ENCODE data around the gene FAH.
"Not testable (repeated sequence)": the region's sequence is repeated elsewhere in the genome, so short reads cannot be mapped to it uniquely, and the experiment has no call there.

The FAH gene

DNA sequence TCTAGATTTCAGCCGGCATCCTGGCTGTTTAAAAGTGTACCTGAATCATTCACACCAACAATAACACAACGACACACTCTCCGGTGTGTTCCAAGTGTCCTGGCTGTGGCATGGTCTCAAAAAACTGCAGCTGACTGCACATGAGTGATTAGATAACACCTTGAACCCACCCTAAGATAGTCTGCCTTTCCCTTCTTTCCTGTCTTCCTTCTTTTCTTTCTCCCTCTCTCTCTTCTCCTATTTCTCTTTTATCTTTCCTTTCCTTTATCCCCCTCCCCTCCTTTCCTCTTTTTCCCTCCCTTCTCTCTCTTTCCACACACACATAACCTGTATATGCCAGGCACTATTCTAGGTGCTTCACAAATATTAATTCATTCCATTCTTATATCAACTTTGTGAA is 1.2 kb upstream of the FAH start:
- no peak for DNase-seq (ENCODE audit: low spot score)

DNA sequence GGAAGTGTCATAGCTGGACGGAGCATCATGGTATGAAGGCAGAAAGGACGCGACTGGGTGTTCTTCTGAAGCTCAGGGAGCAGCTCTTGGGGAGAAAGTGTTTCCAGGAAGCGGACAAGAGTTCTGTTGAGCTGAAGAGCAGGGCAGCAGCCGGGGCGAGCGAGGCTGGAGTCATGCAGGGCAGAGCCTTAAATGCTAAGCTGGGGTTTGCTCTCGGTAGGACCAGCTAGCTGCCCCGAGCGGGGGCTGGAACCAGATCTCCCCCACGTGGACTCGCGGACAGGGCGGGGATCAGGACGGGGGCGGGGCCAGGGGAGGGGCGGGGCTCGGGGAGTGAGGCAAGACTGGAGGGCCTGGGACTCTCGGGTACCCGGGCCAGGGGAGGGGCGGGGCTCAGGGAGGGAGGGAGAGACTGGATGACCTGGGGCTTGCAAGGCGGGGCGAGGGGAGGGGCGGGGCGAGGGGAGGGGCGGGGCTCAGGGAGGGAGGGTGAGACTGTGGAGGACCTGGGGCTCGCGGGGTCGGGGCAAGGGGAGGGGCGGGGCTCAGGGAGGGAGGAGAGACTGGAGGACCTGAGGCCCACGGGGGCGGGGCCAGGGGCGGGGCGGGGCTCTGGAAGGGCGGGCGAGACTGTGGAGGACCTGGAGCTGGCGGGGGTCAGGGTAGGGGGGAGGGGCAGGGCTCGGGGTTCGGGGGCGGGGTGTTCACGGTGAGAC is 461 bp upstream of the FAH start:
- DNase-seq (ENCODE audit: low spot score) = peak; percentile 93

DNA sequence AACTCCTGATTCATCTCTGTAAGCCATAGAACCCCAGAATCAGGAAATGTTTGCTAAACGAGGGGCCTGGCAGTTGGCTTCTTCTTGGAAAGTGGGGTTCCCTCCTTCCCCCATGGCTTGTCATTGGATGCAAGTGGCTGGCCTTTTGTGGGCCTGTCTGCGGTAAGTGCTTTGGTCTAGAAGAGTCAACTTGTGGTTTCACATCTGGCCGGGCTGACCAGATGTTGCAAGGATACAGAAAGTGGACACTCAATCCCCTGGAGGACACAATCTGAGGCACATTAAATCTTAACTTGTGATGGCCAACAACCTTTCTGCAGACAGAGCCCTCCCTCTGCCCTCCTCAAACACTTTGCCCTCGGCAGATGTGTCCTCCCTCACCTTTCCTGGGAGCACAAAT is 1.1 kb downstream of the FAH start:
- no peak for DNase-seq (ENCODE audit: low spot score)

DNA sequence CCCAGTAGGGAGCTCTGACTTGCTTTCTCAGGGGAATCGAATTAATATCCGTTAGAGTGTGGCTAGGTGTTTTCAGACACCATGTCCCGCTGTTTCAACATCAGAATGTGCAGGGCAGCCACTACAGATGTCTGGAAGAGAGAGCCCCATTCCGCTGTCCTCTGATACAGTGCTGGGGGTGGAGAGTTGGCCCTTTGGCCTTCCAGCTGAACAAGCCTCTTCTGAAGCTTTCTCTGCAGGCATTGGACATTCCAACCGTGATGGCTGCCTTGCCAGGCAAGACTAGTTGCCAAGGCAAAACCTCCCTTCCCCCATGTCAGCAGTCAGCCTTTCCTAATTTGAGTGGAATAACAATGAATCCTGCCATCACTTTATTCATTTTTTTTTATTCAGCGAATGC is 1.5 kb downstream of the FAH start:
- DNase-seq (ENCODE audit: low spot score) = no peak

DNA sequence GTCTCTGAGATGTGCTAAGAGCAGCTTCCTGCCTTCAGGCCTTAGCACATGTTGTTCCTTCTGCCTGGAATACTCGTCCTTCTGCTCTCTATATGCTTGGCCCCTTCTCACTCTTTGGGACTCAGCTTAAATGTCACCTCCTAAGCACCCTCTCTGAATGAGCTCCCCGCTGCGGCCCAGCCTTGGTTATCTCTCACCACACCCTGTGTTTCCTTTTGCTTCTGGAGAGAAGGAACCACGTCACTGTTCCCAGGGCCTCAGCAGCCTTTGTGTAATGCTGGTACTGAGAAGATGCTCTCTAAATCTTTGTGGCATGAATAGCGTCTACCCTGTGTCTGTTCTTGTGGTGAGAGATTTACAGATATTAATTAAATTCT is 2.2 kb downstream of the FAH start:
- no peak for DNase-seq (ENCODE audit: low spot score)

DNA sequence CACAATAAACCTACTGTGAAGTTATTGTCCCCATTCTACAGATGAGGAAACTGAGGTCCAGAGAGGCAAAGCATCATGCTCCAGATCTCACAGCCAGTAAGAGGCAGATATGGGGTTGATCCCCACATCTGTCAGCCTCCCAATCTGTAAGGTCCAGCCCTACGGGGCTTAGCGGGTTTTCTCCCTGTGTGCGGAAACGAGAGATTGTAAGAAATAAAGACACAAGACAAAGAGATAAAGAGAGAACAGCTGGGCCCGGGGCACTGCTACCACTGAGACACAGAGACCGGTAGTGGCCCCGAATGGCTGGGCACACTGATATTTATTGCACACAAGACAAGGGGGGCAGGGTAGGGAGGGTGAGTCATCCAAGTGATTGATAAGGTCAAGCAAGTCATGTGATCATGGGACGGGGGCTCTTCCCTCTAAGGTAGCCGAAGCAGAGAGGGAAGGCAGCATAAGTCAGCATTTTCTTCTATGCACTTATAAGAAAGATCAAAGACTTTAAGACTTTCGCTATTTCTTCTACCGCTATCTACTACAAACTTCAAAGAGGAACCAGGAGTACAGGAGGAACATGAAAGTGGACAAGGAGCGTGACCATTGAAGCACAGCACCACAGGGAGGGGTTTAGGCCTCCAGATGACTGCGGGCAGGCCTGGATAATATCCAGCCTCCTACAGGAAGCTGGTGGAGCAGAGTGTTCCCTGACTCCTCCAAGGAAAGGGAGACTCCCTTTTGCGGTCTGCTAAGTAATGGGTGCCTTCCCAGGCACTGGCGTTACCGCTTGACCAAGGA is 2.8 kb downstream of the FAH start:
- DNase-seq (ENCODE audit: low spot score) = not testable (repeated sequence)

DNA sequence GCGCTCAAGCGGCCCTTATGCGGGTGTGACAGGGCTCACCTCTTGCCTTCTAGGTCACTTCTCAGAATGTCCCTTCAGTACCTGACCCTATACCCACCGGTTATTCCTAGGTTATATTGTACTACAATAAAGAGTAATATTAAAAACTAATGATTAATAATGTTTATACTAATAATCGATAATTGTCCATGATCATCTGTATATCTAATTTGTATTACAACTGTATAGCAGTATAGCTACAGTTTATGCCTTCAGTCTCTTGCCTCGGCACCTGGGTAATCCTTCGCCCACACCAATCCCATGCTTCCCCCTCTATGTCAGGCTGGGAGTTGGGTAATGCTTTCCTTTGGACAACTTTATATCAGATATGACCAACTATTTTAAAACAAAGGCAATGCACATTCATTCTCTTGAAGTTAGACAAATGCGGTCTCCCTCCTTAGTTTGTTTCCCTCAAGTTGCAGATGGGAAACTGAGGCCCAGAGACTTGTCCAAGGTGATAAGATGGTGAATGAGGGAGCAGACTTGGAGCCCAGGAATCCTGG is 3.4 kb downstream of the FAH start:
- no peak for DNase-seq (ENCODE audit: low spot score)

DNA sequence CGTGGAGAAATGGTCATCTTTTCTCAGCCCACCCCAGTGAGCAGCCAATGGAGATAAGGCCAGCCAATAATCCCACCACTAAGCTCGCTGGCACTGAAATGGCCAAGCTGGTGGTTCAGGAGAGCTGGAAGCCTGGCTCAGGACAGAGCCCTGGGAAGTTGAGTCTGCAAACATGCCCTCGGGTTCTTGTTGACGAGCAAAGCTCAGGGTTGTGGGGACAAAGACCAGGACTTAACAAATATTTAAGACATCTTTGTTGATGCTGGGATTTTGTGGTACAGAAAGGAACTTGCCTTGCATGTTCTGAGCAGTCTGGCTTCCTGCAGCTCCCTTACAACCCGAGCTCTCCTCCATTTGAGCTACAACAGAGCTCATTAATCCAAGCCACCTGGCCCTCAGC is 4.4 kb downstream of the FAH start:
- no peak for DNase-seq (ENCODE audit: low spot score)

DNA sequence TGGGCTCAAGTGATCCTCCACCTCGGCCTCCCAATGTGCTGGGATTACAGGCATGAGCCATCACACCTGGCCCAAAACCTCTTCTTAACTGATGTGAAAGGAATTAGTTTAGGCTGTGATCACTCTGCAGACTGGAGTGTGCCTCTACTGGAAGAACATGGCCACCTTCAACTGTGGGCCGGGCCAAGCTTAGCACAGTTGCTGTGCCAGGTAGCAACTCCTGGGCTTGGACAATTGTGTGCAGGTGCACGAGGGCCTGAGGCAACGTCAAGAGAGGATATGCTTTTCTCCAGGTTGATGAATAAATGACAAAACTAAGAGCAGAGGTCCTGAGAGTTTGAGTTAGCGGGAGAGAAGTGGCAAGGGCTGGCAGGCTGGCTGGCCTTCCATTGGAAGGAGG is 6.5 kb downstream of the FAH start:
- no peak for DNase-seq (ENCODE audit: low spot score)

DNA sequence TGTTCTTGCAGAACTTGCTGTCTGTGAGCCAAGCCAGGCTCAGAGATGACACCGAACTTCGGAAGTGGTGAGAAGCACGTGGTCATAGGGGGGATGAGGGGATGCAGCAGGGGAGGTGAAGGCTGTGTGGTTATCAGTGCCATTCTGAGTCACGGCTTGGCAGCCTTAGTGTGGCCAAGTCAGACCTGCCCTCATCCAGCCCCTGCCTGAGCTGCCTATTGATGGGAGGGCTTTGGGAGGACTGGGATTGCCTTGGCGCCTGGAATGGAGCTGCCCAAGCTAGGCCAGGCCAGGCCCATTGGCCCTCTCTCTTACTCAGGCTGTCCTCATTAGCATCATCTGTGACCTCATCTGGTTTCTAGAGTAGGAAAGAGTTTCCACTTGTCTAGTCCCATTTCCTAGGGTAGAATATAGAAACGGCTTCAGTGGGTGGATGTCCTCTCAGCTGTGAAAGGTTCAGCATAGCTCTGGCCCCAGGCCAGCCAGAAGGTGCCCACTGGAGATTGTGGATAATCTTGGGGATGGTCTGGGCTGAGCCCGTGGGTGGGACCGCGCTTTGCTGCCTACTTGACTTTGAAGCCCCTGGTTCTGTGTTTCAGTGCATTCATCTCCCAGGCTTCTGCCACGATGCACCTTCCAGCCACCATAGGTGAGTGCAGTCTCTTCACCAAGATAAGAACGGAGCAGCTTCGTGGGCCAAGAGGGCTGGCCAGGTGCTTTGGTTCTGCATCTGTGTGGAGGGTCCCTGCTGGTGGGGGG is 7.2 kb downstream of the FAH start:
- no peak for DNase-seq (ENCODE audit: low spot score)

DNA sequence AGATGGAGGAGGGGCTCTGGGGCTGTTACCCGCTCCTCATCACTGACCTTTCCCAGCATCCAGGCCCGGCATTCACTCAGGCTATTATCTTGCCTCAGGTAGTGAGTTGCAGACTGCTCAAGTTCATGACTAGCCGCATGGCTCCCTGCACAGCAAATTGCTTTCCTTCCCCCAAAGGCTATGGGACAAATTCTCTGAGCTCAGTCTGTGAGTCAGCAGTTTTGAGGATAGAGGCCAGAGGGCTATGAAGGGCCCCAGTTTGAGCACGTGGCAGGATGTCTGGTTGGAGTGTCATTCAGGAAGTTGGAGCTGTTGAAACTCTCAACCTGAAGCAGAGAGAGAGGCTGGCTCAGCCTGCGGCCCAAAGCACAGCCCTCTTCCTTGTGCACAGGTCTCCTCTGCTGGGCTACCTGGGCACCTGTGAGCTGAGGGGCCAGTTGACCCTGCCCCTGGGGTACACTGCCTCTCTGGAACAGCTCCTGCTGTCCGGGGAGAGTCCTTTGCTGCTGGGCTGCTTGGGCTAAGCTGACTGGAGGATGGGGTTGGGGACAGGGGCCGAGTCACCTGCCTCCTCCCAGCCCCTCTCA is 7.9 kb downstream of the FAH start:
- peak; percentile 26 for DNase-seq (ENCODE audit: low spot score)

DNA sequence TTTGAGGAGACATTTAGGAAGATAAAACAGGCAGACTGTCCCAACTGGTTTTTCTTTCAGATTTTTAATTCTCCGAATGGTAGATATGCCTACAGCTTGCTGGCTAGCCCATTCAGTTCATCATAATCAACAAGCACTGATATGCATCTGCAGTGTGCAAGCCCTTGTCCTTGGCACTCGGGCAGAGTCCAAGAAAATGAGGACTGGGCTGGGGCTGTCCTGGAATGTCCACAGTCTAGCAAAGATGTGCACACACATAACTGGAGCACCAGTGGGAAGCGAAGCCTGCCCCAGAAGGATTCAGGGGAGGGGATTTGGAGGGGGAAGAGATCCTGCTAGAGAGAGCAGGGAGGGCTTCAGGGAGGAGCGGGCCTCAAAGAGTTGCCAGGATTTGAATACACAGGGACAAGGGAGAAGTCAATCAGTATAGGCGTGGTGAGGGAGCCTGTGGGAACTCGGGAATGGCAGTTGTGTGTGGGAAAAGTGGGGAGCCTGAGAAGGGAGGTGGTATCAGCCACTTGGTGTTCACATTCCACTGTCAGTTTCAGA is 8.7 kb downstream of the FAH start:
- DNase-seq (ENCODE audit: low spot score) = no peak

DNA sequence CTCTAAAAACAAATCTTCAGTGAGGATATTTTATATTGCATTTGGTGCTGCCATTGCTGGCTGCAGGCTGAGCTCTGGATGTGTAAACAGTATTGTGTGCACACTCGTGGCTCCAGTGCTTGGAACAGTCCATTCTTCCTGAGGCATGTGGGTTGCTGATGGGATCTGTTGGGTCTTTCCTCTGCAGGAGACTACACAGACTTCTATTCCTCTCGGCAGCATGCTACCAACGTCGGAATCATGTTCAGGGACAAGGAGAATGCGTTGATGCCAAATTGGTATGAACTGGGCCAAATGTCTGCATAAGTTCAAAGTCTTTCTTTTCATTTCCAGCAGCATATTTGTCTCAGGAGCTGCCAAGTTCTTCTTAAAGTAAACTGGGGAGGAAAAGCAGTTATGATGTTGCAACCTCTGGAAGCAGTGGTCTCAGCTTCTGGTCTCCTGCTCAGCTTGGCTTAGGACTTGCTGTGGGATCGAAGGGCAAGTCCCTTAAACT is 9.3 kb downstream of the FAH start:
- no peak for DNase-seq (ENCODE audit: low spot score)

DNA sequence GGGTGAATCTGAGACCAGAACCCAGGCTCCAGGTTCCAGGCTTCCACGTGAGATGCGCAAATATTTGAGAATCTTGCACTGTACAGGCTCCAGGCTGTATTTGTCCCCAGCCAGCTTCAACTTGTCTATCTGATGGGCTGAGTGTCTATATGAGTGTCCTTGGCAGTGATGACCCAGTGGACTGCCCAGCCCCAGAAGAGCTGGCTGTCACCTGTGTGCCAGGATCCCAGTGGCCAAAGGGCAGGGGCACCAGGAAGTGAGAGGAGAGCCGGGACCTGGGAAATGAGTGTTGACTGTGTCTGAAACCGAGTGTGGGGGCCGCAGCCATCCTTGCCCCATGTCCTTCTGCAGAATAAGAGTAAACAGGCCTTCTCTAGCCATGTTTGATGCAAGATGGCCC is 10.4 kb downstream of the FAH start:
- no peak for DNase-seq (ENCODE audit: low spot score)

DNA sequence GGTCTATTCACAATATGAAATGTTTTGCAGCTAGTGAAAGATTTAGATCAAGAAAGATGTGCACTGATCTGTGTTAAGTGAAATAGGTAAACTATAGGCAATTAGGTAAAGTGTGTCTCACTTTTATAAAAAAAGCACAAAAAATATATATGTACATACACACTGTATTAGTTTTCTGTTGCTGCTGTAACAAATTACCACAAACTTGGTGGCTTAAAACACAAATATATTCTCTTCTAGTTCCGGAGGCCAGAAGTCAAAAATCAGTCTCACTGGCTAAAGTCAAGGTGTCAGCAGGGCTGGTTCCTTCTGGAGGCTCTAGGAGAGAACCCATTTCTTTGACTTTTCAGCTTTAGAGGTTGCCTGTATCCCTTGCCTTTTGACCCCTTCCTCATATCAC is 11.1 kb downstream of the FAH start:
- no peak for DNase-seq (ENCODE audit: low spot score)

DNA sequence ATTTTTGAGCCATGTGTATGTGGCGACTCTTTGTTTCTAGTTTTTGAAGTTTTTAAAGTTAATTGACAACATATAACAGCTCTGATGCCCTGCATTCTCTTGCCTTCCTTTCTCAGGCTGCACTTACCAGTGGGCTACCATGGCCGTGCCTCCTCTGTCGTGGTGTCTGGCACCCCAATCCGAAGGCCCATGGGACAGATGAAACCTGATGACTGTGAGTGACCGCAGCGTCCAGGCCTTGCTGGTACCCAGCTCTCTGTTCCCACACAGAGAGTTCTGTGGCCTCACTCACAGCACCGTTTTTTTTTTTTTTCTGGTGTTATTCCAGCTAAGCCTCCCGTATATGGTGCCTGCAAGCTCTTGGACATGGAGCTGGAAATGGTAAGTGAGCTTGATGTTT is 15.1 kb downstream of the FAH start:
- DNase-seq (ENCODE audit: low spot score) = no peak

DNA sequence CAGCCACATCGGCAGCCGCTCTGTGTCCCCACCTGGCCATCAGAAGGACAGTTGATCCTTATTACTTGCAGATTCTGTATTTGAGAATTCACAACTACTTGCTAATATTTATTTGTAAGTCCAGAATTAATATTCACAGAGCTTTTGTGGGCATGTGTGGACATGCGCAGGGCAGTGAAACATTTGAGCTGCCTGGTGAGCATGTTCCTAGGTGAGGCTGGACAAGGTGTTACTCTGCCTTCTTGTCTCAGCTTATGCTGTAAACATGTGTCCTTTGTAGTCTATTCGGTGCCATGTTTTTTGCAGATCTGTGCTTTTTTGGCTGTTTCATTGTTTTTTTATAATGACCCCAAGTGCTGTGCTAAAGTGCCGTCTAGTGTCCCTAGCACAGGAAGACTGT is 15.6 kb downstream of the FAH start:
- no peak for DNase-seq (ENCODE audit: low spot score)

DNA sequence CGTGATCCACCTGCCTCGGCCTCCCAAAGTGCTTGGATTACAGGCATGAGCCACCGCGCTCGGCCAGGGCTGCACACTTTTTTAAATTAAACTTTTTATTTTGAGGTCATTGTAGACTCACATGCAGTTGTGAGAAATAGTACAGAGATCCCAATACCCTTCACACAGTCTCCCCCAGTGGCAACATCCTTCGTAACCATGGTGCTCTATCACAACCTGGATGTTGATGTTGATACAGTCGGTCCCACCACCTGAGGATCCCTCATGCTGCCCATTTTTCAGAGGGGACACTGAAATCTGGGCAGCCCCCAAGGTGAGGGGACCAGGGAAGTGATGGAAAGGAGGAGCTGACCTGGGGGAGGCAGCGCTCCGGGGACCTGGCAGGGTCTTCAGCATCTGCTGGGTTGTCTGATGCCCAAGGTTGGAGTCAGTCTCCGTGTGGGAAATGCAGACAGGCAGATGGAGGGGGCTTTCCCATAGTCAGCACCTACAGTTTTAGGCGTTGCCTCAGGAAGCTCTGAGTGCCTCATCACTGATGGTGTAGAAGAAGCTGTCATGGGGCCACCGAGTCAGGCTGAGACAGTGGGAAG is 17.1 kb downstream of the FAH start:
- no peak for DNase-seq (ENCODE audit: low spot score)

DNA sequence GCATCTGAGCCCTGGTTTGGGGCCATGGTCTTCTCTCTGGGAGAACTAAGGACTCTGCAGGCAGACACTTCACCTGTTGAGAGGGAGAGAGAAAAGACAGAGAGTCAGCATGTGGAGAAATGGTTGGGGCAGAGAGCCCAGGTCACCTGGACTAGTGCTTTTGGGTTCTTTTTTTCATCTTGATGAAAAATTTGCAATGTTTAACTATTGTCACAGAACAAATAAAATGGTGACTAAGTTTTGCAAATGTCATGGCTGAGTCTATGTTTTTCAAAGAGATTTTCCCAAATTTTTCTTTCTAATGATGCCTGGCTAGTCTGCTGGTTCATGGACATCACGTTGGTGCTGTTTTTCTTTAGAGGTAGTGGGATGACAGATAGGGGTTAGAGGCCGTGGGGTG is 17.8 kb downstream of the FAH start:
- no peak for DNase-seq (ENCODE audit: low spot score)

DNA sequence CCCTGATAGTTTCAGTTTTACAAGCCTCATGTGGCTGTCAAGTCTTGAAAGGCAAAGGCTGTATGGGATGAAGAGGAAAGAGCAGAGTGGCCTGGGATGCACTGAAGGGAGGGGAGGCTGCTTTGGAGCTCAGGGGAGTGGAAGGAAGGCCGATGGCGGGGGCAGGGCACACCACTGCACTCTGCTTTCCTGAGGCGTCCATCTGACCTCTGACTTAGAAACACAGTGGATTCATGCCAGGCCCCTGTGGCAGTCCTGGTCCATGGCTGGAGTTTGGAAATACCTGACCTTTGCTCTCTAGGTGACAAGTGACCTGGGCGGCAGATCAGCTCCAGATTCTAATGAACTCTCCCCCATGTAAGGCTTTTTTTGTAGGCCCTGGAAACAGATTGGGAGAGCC is 19.0 kb downstream of the FAH start:
- no peak for DNase-seq (ENCODE audit: low spot score)

DNA sequence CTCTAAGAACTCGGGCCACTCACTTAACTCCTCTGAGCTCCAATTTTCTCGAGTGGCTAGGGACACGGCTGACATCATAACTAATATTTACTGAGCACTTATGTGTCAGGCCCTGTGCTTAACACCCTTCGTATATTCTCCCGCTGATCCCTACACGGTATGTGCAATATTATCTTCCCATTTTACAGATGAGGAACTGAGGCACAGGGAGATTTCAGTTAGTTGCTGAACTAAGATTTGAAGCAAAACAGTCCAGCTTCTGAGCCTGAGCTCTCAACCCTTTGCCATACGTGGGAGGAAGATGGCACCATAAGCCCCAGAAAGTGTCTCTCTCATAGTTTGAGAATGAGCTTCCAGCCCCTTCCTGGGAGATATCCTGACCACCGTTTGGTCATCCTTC is 19.6 kb downstream of the FAH start:
- no peak for DNase-seq (ENCODE audit: low spot score)

All from CD4-positive, alpha-beta T cell treated with Interleukin-15 for 4 hours (primary cell).